Left ventricle myocardium inferior (tissue), 1 donor: ENCODE results near the gene LY6G6F. TPM values are rescaled to one million over a fixed set of nuclear protein-coding genes. Genes with fewer than 3 reads are reported as not detected.
A peak's percentile ranks its signal among the peaks of the same experiment; 100 is the strongest.

Experiments
- DNase-seq: peaks from one replicate; pipeline ENCODE4 v3.0.0-alpha.2; 2020
- H3K27ac ChIP-seq: fragments of 200-600 bp; replicated peaks from 2 replicates; pipeline ENCODE4 v1.8.0; 2021
- H3K27me3 ChIP-seq: fragments of 200-600 bp; 2 replicates; pipeline ENCODE4 v1.8.0; 2021; ENCODE audit warnings: low read depth
- H3K36me3 ChIP-seq: fragments of 200-600 bp; 2 replicates; pipeline ENCODE4 v1.8.0; 2021
- H3K4me1 ChIP-seq: fragments of 200-600 bp; 2 replicates; pipeline ENCODE4 v1.8.0; 2021
- H3K4me3 ChIP-seq: fragments of 200-600 bp; 2 replicates; pipeline ENCODE4 v1.8.0; 2021; ENCODE audit warnings: mild to moderate bottlenecking, moderate library complexity
- H3K9me3 ChIP-seq: fragments of 200-600 bp; replicated peaks from 2 replicates; pipeline ENCODE4 v1.8.0; 2021
- CTCF ChIP-seq: fragments of 200-600 bp; IDR thresholded peaks from 2 replicates; pipeline ENCODE4 v1.8.0; 2021; ENCODE audit warnings: antibody characterized with exemption, mild to moderate bottlenecking, borderline replicate concordance
- intact Hi-C: fragments of 100-400 bp; cut with micrococcal nuclease; formaldehyde crosslinking; loops from one replicate; pipeline ENCODE4 v1.11.0; 2022
- total RNA-seq: library from RNA; stranded (reverse); fragmentation: NEBNext Ultra II Directional; extraction: Animal tissue kit (Norgen Biotek cat#: 25700); gene quantifications from one replicate; pipeline ENCODE4 v1.2.1, GENCODE V29; 2021
- donor health status: DM: no; HTN: yes; CAD: no; lungs with severe emphysema.

The LY6G6F gene
- total RNA-seq, 1 donor from 2014 or later: not detected

DNA sequence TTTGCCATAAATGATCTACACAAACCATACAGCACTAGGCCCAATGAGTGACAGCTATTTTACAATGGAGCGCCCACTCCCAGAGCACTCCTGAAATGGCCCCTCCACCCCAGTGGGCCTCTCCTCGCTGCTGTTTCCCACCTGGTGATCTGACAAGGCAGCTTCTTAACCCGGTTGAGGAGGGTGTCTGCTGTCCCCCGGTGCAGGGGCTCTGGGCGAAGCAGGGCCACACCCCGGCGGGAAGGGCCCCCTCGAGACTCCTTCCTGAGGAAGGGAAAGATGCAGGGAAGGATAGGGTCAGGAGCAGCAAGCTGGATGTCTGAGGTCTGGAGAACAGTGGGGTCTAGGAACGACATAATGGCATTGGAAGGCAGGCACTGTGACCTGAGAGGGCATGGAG lies 13.8 kb upstream of the LY6G6F start:
- H3K4me1 ChIP-seq: no peaks in the 10 kb centered on the region
- no peak overlapping the region for H3K4me3 ChIP-seq
- H3K36me3 ChIP-seq: peaks cover 96% of the 10 kb centered on the region
- no peak for TF ChIP-seq CTCF
- no peak for DNase-seq
- H3K27ac ChIP-seq: no peak overlapping the region
- H3K27me3 ChIP-seq: no peaks in the 10 kb centered on the region
- intact Hi-C loops: no loop called here
- no peaks in the 10 kb centered on the region for H3K9me3 ChIP-seq

DNA sequence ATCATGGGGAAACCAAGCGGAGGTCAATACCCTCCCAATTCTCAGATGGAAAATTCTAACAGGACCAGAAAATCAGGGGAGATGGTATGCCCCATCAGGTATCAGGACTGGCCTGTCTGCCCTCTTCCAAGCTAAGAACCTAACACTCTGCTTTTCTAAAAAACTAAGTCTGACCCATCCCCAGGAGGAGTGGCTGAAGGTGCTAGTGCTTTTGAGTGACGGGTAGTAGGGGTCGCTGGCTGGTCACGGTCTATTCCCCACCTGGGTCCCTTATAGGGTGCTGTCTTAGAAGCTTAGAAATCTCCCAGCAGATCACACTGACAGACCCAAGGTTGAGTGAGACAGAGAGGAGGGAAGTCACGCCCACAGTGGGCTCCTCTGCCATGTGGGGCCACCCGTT lies 13.1 kb upstream of the LY6G6F start:
- Histone ChIP-seq H3K4me3 (no peak overlapping the region), H3K27ac (no peak overlapping the region), H3K36me3 (peaks cover 91% of the 10 kb centered on the region), H3K9me3 (no peaks in the 10 kb centered on the region), H3K27me3 (no peaks in the 10 kb centered on the region), H3K4me1 (peaks cover 3% of the 10 kb centered on the region)
- DNase-seq: no peak
- intact Hi-C loops: no loop called here
- no peak for TF ChIP-seq CTCF

DNA sequence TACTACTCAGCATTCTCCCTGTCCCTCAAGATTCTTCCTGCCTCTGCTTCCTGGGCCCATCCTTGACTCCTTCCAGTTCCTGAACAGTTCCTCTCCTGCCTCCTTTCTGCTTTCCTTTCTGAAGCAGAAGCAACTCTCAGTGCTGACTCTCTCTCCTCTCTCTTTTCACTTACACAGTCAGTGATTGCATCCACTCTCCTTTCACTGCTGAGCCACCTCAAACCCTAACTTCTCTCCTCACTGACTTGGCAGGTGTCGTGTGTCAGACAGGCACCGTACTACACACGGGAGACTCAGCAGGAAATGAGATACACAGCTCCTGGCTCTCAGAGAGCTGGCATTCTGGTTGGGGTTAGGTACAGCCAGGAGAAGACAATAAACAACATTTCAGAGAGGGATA lies 9.1 kb upstream of the LY6G6F start:
- no peak overlapping the region for H3K27ac ChIP-seq
- H3K4me1 ChIP-seq: peaks cover 31% of the 10 kb centered on the region
- H3K36me3 ChIP-seq: peaks cover 68% of the 10 kb centered on the region
- no peak for TF ChIP-seq CTCF
- H3K9me3 ChIP-seq: no peaks in the 10 kb centered on the region
- intact Hi-C loops: no loop called here
- DNase-seq: no peak
- no peak overlapping the region for H3K4me3 ChIP-seq
- H3K27me3 ChIP-seq: no peaks in the 10 kb centered on the region

DNA sequence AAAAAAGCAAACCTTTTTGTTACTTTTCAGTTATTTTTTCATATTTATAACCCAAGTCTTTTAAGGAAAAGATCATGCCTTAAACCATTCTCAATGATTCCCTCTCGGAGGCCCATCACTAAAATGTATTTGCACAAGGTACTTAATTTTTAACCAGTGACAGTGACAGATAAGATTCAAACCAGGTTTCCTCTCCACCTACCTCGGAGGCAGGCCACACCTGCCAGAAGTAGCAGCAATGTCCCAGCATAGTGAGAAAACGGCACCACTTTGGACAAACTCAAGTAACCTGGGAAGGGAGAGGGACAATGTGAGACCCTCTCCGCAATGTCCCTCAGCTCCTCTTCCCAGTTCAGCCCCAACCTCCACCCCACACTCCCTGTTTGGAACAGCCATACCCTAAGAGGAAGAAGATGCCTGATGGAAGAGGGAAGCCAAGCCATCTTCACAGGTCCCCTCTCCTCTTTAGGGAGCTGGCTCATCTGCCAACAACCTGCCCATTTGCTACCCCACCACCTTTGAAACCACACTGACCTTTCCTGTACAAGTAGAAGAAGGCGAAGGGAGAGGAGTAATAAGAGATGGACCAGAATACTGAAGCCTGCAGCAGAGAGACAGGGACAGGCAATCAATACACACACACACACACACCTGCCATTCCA lies 5.8 kb upstream of the LY6G6F start:
- Histone ChIP-seq H3K27ac (peak overlapping the region; percentile 99), H3K36me3 (peaks cover 36% of the 10 kb centered on the region), H3K4me1 (peaks cover 43% of the 10 kb centered on the region), H3K9me3 (no peaks in the 10 kb centered on the region), H3K4me3 (peak overlapping the region; percentile 90), H3K27me3 (no peaks in the 10 kb centered on the region)
- TF ChIP-seq CTCF: no peak
- no peak for DNase-seq
- intact Hi-C loops: no loop called here

- H3K36me3 ChIP-seq: peaks cover 26% of the 10 kb centered on the region
- H3K4me1 ChIP-seq: peaks cover 43% of the 10 kb centered on the region
- intact Hi-C loops: no loop called here
- DNase-seq: peak; percentile 57
- no peaks in the 10 kb centered on the region for H3K9me3 ChIP-seq
- no peak for TF ChIP-seq CTCF
- H3K4me3 ChIP-seq: peak overlapping the region; percentile 90
- no peaks in the 10 kb centered on the region for H3K27me3 ChIP-seq
- peak overlapping the region; percentile 99 for H3K27ac ChIP-seq
Measured at GRCh38 chr6:31701666-31702404, 4.8 kb upstream of the LY6G6F start.
